ENCODE measurements around the gene BCKDHA.

BCKDHA gene

GRCh38 chr19:41397086-41398049 is at the start of gene BCKDHA, which contains the start of gene EXOSC5:
TSS of gene BCKDHA (plus strand) at chr19:41397818. CDS start at chr19:41397828, 10 bp downstream.
TSS of gene EXOSC5 (minus strand) at chr19:41397359. CDS start at chr19:41397328, 31 bp downstream.
- peak; percentile 75 to 100 (median 98) for DNase-seq

DNA sequence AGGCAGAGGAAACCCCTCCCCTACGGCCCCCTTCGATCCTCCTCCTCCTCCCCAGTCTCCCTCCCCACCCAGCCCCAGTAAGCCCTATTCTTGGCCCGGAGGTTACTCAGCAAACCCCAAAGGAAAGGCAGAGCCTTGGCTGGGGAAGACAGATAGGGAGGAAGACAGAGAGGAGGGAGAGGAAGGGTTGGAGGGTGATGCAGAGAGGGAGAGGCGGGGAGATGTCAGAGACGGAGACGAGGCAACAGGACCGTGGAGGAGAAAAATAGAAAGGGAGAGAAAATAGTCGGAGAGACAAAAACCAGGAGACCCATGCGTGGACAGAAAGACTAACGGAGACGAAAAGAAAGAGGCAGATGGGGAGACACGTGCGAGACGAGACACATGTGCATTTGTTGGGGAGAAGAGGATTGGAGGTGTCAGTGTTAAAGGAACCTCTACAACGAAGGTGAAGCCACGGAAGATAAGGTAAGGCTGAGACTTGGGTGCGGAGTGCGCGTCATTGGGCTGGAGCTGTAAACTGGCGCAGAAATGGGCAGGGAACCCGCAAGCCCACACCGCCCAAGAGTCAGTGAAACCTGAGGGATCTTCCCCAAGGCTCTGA is 46.8 kb upstream of the BCKDHA start:
- DNase-seq, result no peak

DNA sequence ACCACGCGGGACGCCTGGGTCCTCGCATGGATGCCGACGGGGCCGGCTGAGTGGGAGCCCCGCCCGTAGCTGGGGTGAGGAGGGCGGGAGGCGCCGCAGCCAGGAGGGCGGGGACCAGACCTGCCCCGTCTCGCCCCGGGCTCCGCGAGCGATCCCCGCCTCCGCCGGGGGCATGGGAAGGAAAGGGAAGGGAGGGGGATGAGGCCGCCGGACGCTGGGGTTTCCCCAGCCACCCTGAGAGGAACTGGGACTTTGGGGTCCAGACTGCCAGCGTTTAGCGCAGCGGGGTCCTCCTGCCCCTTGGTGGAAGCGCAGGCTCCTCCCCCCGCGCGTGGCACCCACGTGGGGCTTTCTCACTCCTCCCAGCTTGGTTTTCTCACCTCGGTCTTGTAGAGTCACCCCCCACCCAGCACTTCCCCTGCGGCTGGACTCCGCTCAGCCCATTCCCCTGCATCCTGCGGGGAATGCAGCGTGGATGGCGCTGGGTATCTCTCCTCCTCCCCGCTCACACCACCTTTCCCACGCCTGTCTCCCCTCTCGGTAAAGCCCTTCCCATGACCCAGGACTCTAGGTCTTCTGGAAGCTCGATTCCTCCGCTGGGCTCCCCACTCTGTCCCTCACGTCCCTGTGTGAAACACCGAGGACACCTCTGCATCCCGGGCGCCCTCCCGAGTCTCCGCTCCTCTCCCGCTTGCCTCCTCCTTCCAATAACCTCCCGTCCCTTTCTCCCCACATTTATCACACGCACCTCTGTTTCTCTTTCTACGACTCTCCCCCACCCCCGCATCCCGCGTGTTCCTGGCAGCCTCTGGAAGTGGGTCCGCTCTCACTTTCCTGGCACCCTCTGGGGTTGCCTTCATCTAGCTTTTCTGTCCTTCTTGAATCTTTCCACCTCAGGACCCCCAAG is 46.0 kb upstream of the BCKDHA start:
- peak in 30 of 56 donors; percentile 12 to 64 (median 24) for DNase-seq

GRCh38 chr19:41352279-41352608 is 45.4 kb upstream of the BCKDHA start:
- DNase-seq, result peak in 1 of 56 donors; percentile 21

GRCh38 chr19:41352609-41353465 is 44.8 kb upstream of the BCKDHA start:
- DNase-seq, result peak in 15 of 56 donors; percentile 6 to 56 (median 29)

- DNase-seq, result peak in 45 of 56 donors; percentile 15 to 71 (median 46)
Measured at GRCh38 chr19:41353466-41354342, 43.9 kb upstream of the BCKDHA start, which contains the start of gene TGFB1. TSS of gene TGFB1 (minus strand) at chr19:41353922. CDS start at chr19:41353044, 878 bp downstream.

DNA sequence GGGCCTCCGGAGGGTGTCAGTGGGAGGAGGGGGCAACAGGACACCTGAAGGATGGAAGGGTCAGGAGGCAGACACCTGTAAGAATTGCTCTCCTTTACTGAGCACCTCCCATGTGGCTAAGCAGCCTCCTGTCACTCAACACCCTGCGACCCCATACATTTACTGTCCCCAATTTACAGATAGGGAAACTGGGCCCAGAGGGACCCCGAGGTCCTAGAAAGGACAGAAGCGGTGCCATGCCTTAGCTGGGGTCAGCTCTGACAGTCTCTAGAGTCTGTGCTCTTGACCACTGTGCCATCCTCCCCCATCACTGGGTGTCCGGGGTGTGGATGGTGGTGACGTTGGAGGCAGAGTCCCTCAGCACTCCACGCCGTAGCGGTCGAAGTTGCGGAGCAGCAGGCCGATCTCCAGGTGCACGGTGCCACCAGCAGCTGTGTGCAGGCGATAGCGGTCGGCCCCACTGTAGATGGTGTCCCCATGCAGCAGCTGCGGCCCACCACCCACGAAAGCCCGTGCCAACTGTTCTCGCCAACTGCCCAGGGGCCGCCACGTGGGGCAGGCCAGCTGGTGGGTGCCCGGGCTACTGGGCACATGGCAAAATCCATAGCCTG is 43.2 kb upstream of the BCKDHA start:
- DNase-seq, result no peak

DNA sequence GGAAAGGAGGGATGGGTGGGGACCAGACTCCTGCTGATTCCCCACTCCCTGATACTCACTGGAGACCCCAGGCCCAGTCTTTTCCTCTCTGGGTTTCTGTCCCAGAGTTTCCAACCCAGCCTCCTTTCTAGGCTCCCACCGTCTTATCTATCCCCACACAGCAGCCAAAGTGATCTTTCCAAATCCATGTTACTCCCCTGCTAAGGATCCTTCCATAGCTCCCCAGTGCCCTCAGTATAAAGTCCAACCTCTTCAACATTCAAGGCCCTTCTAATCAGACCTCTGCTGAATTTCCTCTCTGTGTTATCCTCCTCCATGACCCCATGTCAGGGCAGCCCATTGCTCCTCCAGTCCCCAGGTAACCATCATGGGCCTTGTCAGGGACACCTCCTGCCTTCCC is 42.6 kb upstream of the BCKDHA start:
- DNase-seq, result no peak

DNA sequence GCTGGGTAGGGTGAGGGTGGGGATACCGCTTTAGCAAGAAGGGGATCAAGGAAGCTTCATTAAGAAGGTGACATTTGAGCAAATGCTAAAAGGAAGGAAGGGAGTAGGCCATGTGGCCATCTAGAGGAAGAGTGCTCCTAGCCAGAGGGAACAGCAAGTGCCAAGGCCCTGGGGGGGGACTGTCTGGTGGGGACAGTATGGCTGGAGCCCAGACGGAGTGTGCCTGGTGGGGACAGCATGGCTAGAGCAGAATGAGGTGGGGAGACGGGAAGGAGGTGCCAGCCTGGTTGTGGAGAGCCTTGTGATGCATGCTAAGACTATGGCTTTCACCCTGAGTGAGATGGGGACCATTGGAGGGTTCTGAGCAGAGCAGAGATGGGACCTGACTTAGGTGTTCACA is 41.8 kb upstream of the BCKDHA start:
- DNase-seq, result no peak

DNA sequence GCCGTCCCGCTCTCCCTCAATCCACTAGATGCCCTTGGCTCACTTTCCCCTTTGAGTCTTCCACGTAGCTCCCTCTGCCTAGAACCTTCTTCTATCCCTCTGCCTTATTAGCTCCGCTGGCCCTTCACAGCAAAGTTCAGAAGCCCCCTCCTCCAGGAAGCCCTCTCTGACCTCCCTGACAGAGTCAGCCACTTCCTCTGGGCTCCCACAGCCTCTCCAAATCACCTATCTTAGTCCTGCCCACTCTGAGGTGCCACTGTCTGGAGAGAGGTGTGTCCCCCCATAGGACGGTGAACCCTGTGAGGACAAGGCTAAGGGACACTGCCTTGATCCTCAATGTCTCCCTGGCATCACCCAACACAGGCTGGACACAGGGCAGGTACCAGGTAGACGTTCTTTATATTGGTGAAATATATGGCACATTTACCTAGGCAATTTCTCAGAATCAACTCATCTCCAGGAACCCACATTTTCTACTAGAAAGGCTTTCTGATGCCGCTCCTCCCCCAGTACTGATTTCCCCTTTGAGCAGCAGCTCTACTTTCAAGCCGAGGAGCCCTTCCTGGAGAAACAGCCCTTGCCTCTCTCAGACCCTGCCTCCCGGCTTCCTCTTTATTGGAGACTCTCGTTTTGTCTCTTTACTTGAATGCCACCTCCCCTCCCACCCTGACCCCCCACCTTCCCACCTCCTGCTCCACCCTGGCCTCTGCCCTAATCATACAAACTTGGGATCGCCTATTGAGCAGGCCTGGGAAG is 40.5 kb upstream of the BCKDHA start:
- peak in 1 of 56 donors; percentile 22 for DNase-seq

DNA sequence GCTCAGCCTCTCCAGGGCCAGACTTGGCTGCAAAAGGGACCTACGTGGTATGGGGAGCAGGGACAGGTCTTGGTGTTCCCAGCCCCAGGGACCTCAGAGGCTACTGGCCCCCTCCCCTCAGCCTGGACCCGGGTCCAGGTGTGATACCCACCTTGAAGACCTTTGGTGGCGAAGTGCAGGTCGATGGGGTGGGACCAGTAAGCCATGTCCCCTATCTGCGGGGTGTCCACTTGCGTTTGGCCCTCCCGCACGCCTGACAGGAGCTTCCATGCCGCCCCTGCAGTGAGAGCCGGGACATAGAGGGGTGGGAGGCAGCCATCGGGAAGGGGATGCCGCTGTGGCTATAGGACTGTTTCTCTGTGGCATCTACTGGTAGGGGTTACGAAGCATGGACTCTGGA is 39.9 kb upstream of the BCKDHA start:
- no peak for DNase-seq

DNA sequence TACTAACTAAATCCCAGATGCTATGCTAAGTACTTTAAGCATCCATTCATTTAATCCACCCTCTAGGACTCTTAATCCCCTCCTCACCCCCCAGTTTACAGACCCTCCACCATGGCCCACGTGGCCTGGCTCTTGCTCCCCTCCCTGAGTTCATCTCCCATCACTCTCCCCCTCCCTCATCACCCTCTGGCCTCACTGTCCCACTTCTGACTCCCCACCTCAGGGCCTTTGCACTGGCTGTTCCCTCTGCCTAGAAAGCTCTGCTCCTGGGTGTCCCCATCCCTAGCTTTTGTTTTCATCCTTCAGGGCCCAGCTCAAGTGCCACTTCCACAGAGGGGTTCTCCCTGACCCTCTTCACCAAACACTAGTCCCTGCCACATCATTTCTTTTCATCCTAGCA is 37.9 kb upstream of the BCKDHA start:
- no peak for DNase-seq

DNA sequence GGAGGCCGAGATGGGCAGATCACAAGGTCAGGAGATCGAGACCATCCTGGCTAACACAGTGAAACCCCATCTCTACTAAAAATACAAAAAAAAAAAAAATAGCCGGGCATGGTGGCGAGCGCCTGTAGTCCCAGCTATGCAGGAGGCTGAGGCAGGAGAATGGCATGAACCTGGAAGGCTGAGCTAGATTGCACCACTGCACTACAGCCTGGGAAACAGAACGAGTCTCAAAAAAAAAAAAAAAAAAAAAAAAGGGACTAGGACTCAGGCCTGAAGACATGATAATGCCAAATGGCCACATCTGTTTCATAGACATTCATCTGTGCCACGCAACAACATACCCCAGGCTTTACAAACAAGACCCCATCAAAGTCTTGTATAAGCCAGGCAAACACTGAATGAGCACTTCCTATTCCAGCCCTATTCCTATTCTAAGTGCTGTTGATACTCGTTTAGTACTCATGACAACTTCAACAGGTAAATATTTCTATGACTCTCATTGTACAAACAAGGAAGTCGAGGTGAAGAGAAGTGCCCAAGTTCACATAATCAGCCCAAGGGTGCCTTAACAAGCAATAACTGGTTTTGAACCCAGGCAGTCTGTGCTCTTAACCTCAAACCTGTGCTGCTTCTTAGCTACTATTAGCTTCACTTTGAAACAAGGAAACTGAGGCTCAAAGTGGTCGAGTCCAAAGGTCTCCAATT is 35.3 kb upstream of the BCKDHA start:
- DNase-seq, result no peak

DNA sequence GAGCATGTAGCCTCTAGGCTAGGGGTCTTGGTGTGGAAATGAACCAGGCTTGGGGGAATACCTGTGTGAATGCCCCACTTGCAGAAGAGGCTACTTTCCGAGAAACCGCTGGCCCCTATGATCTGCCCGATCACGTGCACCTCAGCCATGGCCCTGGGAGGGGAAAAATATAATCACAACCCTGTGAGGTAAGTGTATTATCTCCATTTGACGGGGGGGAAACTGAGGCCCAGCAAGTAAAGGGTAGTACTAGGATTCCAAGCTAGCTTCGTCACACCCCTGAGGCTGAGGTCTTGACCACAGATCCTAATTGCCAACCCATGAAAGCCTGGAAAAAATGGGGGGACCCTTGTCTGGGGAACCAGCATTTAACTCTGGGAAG is 34.3 kb upstream of the BCKDHA start:
- no peak for DNase-seq

GRCh38 chr19:41363753-41364523 is 33.7 kb upstream of the BCKDHA start, which contains the start of gene B9D2:
TSS of gene B9D2 (minus strand) at chr19:41364149. CDS start at chr19:41363519, 630 bp downstream.
- peak; percentile 79 to 100 (median 97) for DNase-seq
